IMR-90 (cell line): ENCODE measurements around the gene NDEL1. TPM values are rescaled to one million over a fixed set of nuclear protein-coding genes. Genes with fewer than 3 reads are reported as not detected.

ENCODE experiments used
- ATAC-seq: fragments of 200-7000 bp; cut with Tn5 transposase; 2 replicates; pipeline ENCODE4 v1.9.1; 2020; ENCODE audit warnings: low read depth, mild to moderate bottlenecking, moderate library complexity
- BruUV-seq: library from RNA; stranded (reverse); fragments of 400-500 nt; replicated peaks from 2 replicates; lab custom pipeline; 2021; lab: Mats Ljungman, UMichigan
- CTCF ChIA-PET: fragments of 300-600 bp; formaldehyde crosslinking; extraction: SDS; loops from one replicate; lab custom pipeline; 2021; ENCODE audit warnings: antibody characterized with exemption; lab: Yijun Ruan, JAX
- POLR2A ChIA-PET: fragments of 300-600 bp; sonication (Branson Sonifier 250); formaldehyde crosslinking; loops from one replicate; lab custom pipeline; 2022; ENCODE audit warnings: antibody characterized with exemption; ENCODE audit not compliant: unreplicated experiment; lab: Charles Lee
- DNase-seq: peaks from one replicate; pipeline ENCODE4 v3.0.0; 2013
- H2AFZ ChIP-seq: replicated peaks from 2 replicates; pipeline ENCODE3; 2013; ENCODE audit warnings: low read length, mild to moderate bottlenecking; ENCODE audit not compliant: poor library complexity
- H2AK5ac ChIP-seq: 2 replicates; pipeline ENCODE4 v1.6.1; 2013; ENCODE audit warnings: low read depth, low read length, inconsistent platforms
- H2AK9ac ChIP-seq: replicated peaks from 2 replicates; pipeline ENCODE3; 2013; ENCODE audit warnings: mild to moderate bottlenecking, low read depth, low read length, moderate library complexity; ENCODE audit not compliant: poor library complexity
- H2BK120ac ChIP-seq: 2 replicates; pipeline ENCODE4 v1.6.1; 2013; ENCODE audit warnings: low read depth, low read length, inconsistent platforms
- H2BK15ac ChIP-seq: 3 replicates; pipeline ENCODE4 v1.6.1; 2013; ENCODE audit warnings: low read depth, low read length, inconsistent platforms
- H2BK20ac ChIP-seq: 2 replicates; pipeline ENCODE4 v1.6.1; 2013; ENCODE audit warnings: low read depth, mild to moderate bottlenecking, inconsistent platforms, low read length, moderate library complexity
- H2BK5ac ChIP-seq: 2 replicates; pipeline ENCODE4 v1.6.1; 2013; ENCODE audit warnings: mild to moderate bottlenecking, low read depth, low read length, inconsistent platforms; ENCODE audit not compliant: poor library complexity, severe bottlenecking
- H3K14ac ChIP-seq: replicated peaks from 2 replicates; pipeline ENCODE4 v1.6.1; 2013; ENCODE audit warnings: low read depth, low read length, inconsistent platforms
- H3K18ac ChIP-seq: 2 replicates; pipeline ENCODE4 v1.6.1; 2013; ENCODE audit warnings: low read depth, low read length, control low read depth
- H3K23ac ChIP-seq: 2 replicates; pipeline ENCODE4 v1.6.1; 2013; ENCODE audit warnings: low read depth, low read length, inconsistent platforms
- H3K27ac ChIP-seq: 2 replicates; pipeline ENCODE4 v1.5.1; 2013; ENCODE audit warnings: mild to moderate bottlenecking, control low read depth, low read length; ENCODE audit not compliant: insufficient read depth
- H3K27me3 ChIP-seq: 2 replicates; pipeline ENCODE4 v1.6.1; 2013; ENCODE audit warnings: low read length; ENCODE audit not compliant: control insufficient read depth, insufficient read depth
- H3K36me3 ChIP-seq: 2 replicates; pipeline ENCODE4 v1.6.1; 2013; ENCODE audit warnings: low read length, mixed read lengths; ENCODE audit not compliant: control insufficient read depth, insufficient read depth
- H3K4ac ChIP-seq: 2 replicates; pipeline ENCODE4 v1.6.1; 2013; ENCODE audit warnings: low read depth, low read length, inconsistent platforms
- H3K4me1 ChIP-seq: 2 replicates; pipeline ENCODE4 v1.6.1; 2013; ENCODE audit warnings: low read length, mixed read lengths; ENCODE audit not compliant: control insufficient read depth, insufficient read depth
- H3K4me2 ChIP-seq: 2 replicates; pipeline ENCODE4 v1.6.1; 2013; ENCODE audit warnings: low read depth, mild to moderate bottlenecking, control low read depth, low read length, moderate library complexity
- H3K4me3 ChIP-seq: 2 replicates; pipeline ENCODE4 v1.5.1; 2013; ENCODE audit warnings: low read depth, mild to moderate bottlenecking, control low read depth, low read length, moderate library complexity; ENCODE audit not compliant: insufficient read depth
- H3K56ac ChIP-seq: 2 replicates; pipeline ENCODE4 v1.6.1; 2013; ENCODE audit warnings: low read length, inconsistent platforms; ENCODE audit not compliant: insufficient read depth; ENCODE audit errors: extremely low read depth
- H3K79me1 ChIP-seq, 2 experiments: 2 replicates each; pipeline ENCODE4 v1.6.1; 2013; ENCODE audit warnings: low read length in 2 of 2, inconsistent platforms in 1 of 2, low read depth in 1 of 2
- H3K9ac ChIP-seq: 2 replicates; pipeline ENCODE4 v1.6.1; 2013; ENCODE audit warnings: low read depth, low read length, control low read depth
- H3K9me1 ChIP-seq: 2 replicates; pipeline ENCODE4 v1.6.1; 2013; ENCODE audit warnings: low read length, inconsistent platforms; ENCODE audit not compliant: insufficient read depth
- H3K9me3 ChIP-seq: 2 replicates; pipeline ENCODE4 v1.6.1; 2013; ENCODE audit warnings: low read length; ENCODE audit not compliant: control insufficient read depth, insufficient read depth
- H4K20me1 ChIP-seq: 2 replicates; pipeline ENCODE4 v1.6.1; 2013; ENCODE audit warnings: low read length, inconsistent platforms; ENCODE audit not compliant: insufficient read depth
- H4K5ac ChIP-seq: 2 replicates; pipeline ENCODE4 v1.6.1; 2013; ENCODE audit warnings: mild to moderate bottlenecking, low read depth, low read length, control low read depth
- H4K8ac ChIP-seq, 2 experiments: 2 replicates each; pipeline ENCODE4 v1.6.1; 2013; ENCODE audit warnings: low read depth in 2 of 2, low read length in 2 of 2, control low read depth in 1 of 2, inconsistent platforms in 1 of 2
- H4K91ac ChIP-seq: 2 replicates; pipeline ENCODE4 v1.6.1; 2013; ENCODE audit warnings: low read depth, low read length, inconsistent platforms; ENCODE audit not compliant: insufficient read depth
- BHLHE40 ChIP-seq: fragments of 150-350 bp; IDR thresholded peaks from 2 replicates; pipeline ENCODE4 v1.6.1; 2016; ENCODE audit warnings: mild to moderate bottlenecking, low read depth, low read length
- CEBPB ChIP-seq: IDR thresholded peaks from 2 replicates; pipeline ENCODE4 v1.6.1; 2012; ENCODE audit warnings: low read depth, low read length, improper control_type of control experiment
- CHD1 ChIP-seq: IDR thresholded peaks from 2 replicates; pipeline ENCODE4 v1.6.1; 2012; ENCODE audit warnings: low read depth, low read length, improper control_type of control experiment
- MAZ ChIP-seq: IDR thresholded peaks from 2 replicates; pipeline ENCODE4 v1.6.1; 2012; ENCODE audit warnings: low read depth, mild to moderate bottlenecking, low read length, improper control_type of control experiment, moderate library complexity, borderline replicate concordance
- MXI1 ChIP-seq: IDR thresholded peaks from 2 replicates; pipeline ENCODE4 v1.6.1; 2012; ENCODE audit warnings: low read depth, mild to moderate bottlenecking, low read length, moderate library complexity, borderline replicate concordance
- RCOR1 ChIP-seq: IDR thresholded peaks from 2 replicates; pipeline ENCODE4 v1.6.1; 2012; ENCODE audit warnings: mild to moderate bottlenecking, low read length, improper control_type of control experiment; ENCODE audit not compliant: insufficient replicate concordance
- RFX5 ChIP-seq: IDR thresholded peaks from 2 replicates; pipeline ENCODE4 v1.8.0; 2012; ENCODE audit warnings: low read depth, mild to moderate bottlenecking, low read length, moderate library complexity
- SMC3 ChIP-seq: fragments of 150-350 bp; IDR thresholded peaks from 2 replicates; pipeline ENCODE4 v1.6.1; 2016; ENCODE audit warnings: low read depth, mild to moderate bottlenecking, antibody characterized with exemption, low read length, moderate library complexity
- WGBS, 2 experiments: methylation state at CpG; one replicate each; pipeline versions ENCODE4 v1.1.5 to v1.1.7; 2013; ENCODE audit warnings: missing lambda C conversion rate in 2 of 2; ENCODE audit not compliant: insufficient read length in 1 of 2; ENCODE audit errors: extremely low coverage in 2 of 2; 5-methylcytosine and 5-hydroxymethylcytosine counted together
- dilution Hi-C: fragments of 300-500 bp; cut with HindIII; formaldehyde crosslinking; loops from one replicate; pipeline ENCODE4 v1.14.3; 2018; ENCODE audit warnings: low sequenced_read_pairs; ENCODE audit not compliant: unreplicated experiment
- in situ Hi-C: fragments of 300-500 bp; cut with MboI; formaldehyde crosslinking; loops from 3 replicates; pipeline ENCODE4 v1.14.3; 2019; ENCODE audit warnings: low sequenced_read_pairs, inconsistent platforms, mixed read lengths
- intact Hi-C: fragments of 100-400 bp; cut with micrococcal nuclease; formaldehyde crosslinking; loops from 2 replicates; pipeline ENCODE4 v1.10.0; 2022
- polyA plus RNA-seq, 3 experiments: library from polyadenylated mRNA; depleted of rRNA; stranded (reverse); fragments of >200 nt; gene quantifications; 2 replicates each; pipeline ENCODE4 v1.2.3, GENCODE V29; 2012; ENCODE audit warnings: low replicate concordance in 1 of 3
- total RNA-seq: library from RNA; depleted of rRNA; stranded (reverse); fragments of >200 nt; gene quantifications from 2 replicates; pipeline ENCODE4 v1.2.3, GENCODE V29; 2012
- TF ChIP-seq, protein P1 (sequence below): fragments of 150-350 bp; IDR thresholded peaks from 2 replicates; pipeline ENCODE4 v1.6.1; 2016; ENCODE audit warnings: low read depth, mild to moderate bottlenecking, low read length, moderate library complexity, borderline replicate concordance
- TF ChIP-seq, protein P2 (sequence below): conservative IDR thresholded peaks from 2 replicates; pipeline ENCODE4 v1.5.1; 2012; ENCODE audit warnings: mild to moderate bottlenecking, low read depth, low read length, improper control_type of control experiment

Gene NDEL1
- total and polyA plus RNA-seq, 2 of the 4 experiments (the other 2 are of a cell fraction), result 28.9 to 95.6 TPM

DNA sequence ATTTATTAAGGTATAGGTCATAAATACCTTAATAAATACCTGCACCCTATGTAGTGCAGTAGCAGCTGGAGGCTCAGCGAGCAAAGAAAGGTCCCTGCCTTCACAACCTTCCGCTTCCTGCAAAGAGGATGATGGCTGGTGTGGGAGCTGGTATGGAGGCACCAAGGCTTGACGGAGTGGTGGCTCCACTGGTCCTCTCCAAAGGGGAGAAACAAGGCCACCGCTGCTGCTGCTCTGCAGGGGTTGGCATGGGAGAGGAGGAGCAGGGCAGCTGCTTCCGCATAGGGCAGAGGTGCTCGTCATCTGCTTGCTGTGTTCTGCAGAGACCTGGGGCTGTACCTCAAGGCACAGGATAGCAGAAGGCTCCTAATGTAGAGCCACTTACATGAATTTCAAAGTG lies 52.8 kb downstream of the NDEL1 start:
- no peak overlapping the region for H2BK15ac ChIP-seq
- H3K23ac ChIP-seq, result no peak overlapping the region
- H2BK120ac ChIP-seq, result no peak overlapping the region
- H3K4me3 ChIP-seq, result no peak overlapping the region
- dilution Hi-C loops (no loop called here), intact Hi-C loops (loop anchor here (5.0 kb wide), 1 partner anchor 46 kb away; no protein-coding TSS in a partner anchor), in situ Hi-C loops (no loop called here)
- 0 out of 2 replicates have a peak overlapping the region, but pooled peaks have one; percentile 8 for H2BK20ac ChIP-seq
- H3K27ac ChIP-seq, result peak overlapping the region; percentile 73
- H4K20me1 ChIP-seq, result 0 out of 2 replicates have a peak, but pooled peaks cover 5% of the 10 kb centered on the region
- peak overlapping the region; percentile 7 for H2AK9ac ChIP-seq
- H3K4me1 ChIP-seq, result peaks cover 2% of the 10 kb centered on the region; the same call in 1 of the 2 replicates
- H3K9me1 ChIP-seq, result peaks cover 7% of the 10 kb centered on the region
- no peak overlapping the region for H2AFZ ChIP-seq
- no peaks in the 10 kb centered on the region for H3K9me3 ChIP-seq
- WGBS, 2 experiments, result 93% methylated on average over 2 of the region's 6 CpGs; no CpG with 5 or more reads in 1 of the 2 experiments
- no peaks in the 10 kb centered on the region for H3K27me3 ChIP-seq
- H4K8ac ChIP-seq, result no peak overlapping the region
- peak overlapping the region; percentile 70; the same call in 1 of the 2 replicates for H2AK5ac ChIP-seq
- DNase-seq (no peak), ATAC-seq (no peak; the same call in 1 of the 2 replicates)
- BruUV-seq, result no TSS peak
- no peak overlapping the region for H4K5ac ChIP-seq
- H3K56ac ChIP-seq, result 0 out of 2 replicates have a peak overlapping the region, but pooled peaks have one; percentile 7
- POLR2A ChIA-PET, result no interaction called here
- TF ChIP-seq, protein P1, sequence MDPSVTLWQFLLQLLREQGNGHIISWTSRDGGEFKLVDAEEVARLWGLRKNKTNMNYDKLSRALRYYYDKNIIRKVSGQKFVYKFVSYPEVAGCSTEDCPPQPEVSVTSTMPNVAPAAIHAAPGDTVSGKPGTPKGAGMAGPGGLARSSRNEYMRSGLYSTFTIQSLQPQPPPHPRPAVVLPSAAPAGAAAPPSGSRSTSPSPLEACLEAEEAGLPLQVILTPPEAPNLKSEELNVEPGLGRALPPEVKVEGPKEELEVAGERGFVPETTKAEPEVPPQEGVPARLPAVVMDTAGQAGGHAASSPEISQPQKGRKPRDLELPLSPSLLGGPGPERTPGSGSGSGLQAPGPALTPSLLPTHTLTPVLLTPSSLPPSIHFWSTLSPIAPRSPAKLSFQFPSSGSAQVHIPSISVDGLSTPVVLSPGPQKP, result no peak
- TF ChIP-seq CHD1 (no peak), MXI1 (no peak), RFX5 (no peak), SMC3 (no peak), BHLHE40 (no peak), CEBPB (no peak), RCOR1 (no peak), MAZ (no peak)
- TF ChIP-seq, protein P2, sequence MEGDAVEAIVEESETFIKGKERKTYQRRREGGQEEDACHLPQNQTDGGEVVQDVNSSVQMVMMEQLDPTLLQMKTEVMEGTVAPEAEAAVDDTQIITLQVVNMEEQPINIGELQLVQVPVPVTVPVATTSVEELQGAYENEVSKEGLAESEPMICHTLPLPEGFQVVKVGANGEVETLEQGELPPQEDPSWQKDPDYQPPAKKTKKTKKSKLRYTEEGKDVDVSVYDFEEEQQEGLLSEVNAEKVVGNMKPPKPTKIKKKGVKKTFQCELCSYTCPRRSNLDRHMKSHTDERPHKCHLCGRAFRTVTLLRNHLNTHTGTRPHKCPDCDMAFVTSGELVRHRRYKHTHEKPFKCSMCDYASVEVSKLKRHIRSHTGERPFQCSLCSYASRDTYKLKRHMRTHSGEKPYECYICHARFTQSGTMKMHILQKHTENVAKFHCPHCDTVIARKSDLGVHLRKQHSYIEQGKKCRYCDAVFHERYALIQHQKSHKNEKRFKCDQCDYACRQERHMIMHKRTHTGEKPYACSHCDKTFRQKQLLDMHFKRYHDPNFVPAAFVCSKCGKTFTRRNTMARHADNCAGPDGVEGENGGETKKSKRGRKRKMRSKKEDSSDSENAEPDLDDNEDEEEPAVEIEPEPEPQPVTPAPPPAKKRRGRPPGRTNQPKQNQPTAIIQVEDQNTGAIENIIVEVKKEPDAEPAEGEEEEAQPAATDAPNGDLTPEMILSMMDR, result no peak
- peaks cover 57% of the 10 kb centered on the region for H3K36me3 ChIP-seq
- no peak overlapping the region for H4K91ac ChIP-seq
- no peak overlapping the region for H3K9ac ChIP-seq
- H2BK5ac ChIP-seq, result peak overlapping the region; percentile 30
- H3K14ac ChIP-seq, result no peak overlapping the region
- CTCF ChIA-PET, result no interaction called here
- peak overlapping the region; percentile 31 for H3K4ac ChIP-seq
- peaks cover 3 to 17% of the 10 kb centered on the region in 2 experiments; a peak in 3 of 4 replicates for H3K79me1 ChIP-seq
- H3K4me2 ChIP-seq, result no peak overlapping the region
- peak overlapping the region; percentile 17; the same call in 1 of the 2 replicates for H3K18ac ChIP-seq
